NCI-H226 (cell line): Measurements from ENCODE around the gene FGD4.

ENCODE experiments used
- DNase-seq: peaks from one replicate; pipeline ENCODE4 v3.0.0-alpha.2; 2015

FGD4 gene

GRCh38 chr12:32574585-32574984 lies 175.2 kb downstream of the FGD4 start:
- no peak for DNase-seq

GRCh38 chr12:32577328-32577727 lies 178.0 kb downstream of the FGD4 start:
- DNase-seq = no peak

GRCh38 chr12:32583534-32583933 lies 184.2 kb downstream of the FGD4 start:
- DNase-seq = no peak

- DNase-seq = no peak
Observed at GRCh38 chr12:32585680-32586079, 186.3 kb downstream of the FGD4 start.

GRCh38 chr12:32586390-32586789 lies 187.0 kb downstream of the FGD4 start:
- DNase-seq = no peak

- no peak for DNase-seq
Observed at GRCh38 chr12:32587581-32588495, 188.5 kb downstream of the FGD4 start.

GRCh38 chr12:32588604-32589003 lies 189.2 kb downstream of the FGD4 start:
- DNase-seq = no peak

- no peak for DNase-seq
Observed at GRCh38 chr12:32589165-32589865, 190.0 kb downstream of the FGD4 start.

- no peak for DNase-seq
Observed at GRCh38 chr12:32595251-32595650, 195.9 kb downstream of the FGD4 start.

GRCh38 chr12:32596030-32596429 lies 196.7 kb downstream of the FGD4 start:
- no peak for DNase-seq

GRCh38 chr12:32598688-32599087 lies 199.3 kb downstream of the FGD4 start:
- DNase-seq = no peak

- no peak for DNase-seq
Observed at GRCh38 chr12:32600681-32601080, 201.3 kb downstream of the FGD4 start.

GRCh38 chr12:32603071-32603470 lies 203.7 kb downstream of the FGD4 start:
- DNase-seq = no peak

- no peak for DNase-seq
Observed at GRCh38 chr12:32603858-32604257, 204.5 kb downstream of the FGD4 start.

- DNase-seq = no peak
Observed at GRCh38 chr12:32604565-32604964, 205.2 kb downstream of the FGD4 start.

GRCh38 chr12:32605326-32606095 lies 206.2 kb downstream of the FGD4 start:
- no peak for DNase-seq

- DNase-seq = no peak
Observed at GRCh38 chr12:32606443-32606842, 207.1 kb downstream of the FGD4 start.

GRCh38 chr12:32609966-32610365 lies 210.6 kb downstream of the FGD4 start:
- no peak for DNase-seq

- DNase-seq = no peak
Observed at GRCh38 chr12:32611986-32612385, 212.6 kb downstream of the FGD4 start.

- no peak for DNase-seq
Observed at GRCh38 chr12:32612658-32613614, 213.6 kb downstream of the FGD4 start.

- DNase-seq = no peak
Observed at GRCh38 chr12:32615441-32615840, 216.1 kb downstream of the FGD4 start.

- no peak for DNase-seq
Observed at GRCh38 chr12:32617534-32617933, 218.2 kb downstream of the FGD4 start.
